HEK293T (cell line): ENCODE data around the gene SLC2A4RG.

Experiments
- ARNT ChIP-seq: fragments of 450-650 bp; IDR thresholded peaks from 2 replicates; pipeline ENCODE4 v1.6.1; 2017; ENCODE audit warnings: mild to moderate bottlenecking
- FOXK2 ChIP-seq: fragments of 450-650 bp; IDR thresholded peaks from 2 replicates; pipeline ENCODE4 v1.6.1; 2016; ENCODE audit warnings: mild to moderate bottlenecking
- PKNOX1 ChIP-seq: fragments of 450-650 bp; IDR thresholded peaks from 2 replicates; pipeline ENCODE4 v1.6.1; 2016
- SUZ12 ChIP-seq: fragments of 450-650 bp; IDR thresholded peaks from 2 replicates; pipeline ENCODE4 v1.6.1; 2016; ENCODE audit warnings: mild to moderate bottlenecking
- ZNF384 ChIP-seq: fragments of 450-650 bp; IDR thresholded peaks from 2 replicates; pipeline ENCODE4 v1.6.1; 2016

DNA sequence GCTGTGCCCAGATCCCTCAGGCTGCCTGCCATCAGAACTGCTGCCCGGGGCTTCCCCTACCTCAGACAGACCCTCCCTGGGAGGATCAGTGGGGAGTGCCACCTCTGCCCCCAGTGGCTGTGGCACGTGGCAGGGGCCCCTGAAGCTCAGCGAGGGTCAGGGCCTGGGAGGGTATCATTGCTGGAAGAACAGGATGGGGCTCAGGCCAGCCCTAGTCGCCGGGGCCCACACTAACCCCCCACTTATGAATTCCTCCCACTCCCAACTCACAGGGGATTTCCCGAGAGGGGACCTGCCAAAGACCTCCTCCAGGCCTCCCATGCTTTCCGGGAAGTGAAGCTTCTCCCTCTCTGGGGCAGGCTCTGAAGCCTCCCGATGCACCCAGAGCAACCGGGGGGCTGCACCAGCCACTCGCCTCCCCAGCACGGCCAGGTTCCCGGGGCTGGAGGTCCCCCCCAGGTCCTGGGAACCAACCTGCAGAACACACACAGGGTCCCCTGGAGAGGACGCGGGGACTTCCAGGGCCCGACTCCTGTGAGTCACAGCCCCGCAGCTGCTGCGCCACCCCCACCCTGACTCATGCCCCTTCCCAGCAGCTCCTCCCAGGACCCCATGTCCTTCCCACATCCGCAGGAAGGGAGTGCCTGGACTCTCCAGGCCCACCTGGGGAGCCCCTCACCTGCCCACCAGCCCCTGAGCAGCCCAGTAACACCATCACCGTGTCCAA is 40.7 kb upstream of the SLC2A4RG start:
- TF ChIP-seq ARNT (no peak), FOXK2 (no peak), SUZ12 (no peak), PKNOX1 (no peak), ZNF384 (no peak)
